Suppressor macrophage treated with lipopolysaccharide for 1 hour (primary cell): ENCODE results near the gene SIVA1.
"Not testable (repeated sequence)": the region's sequence is repeated elsewhere in the genome, so short reads cannot be mapped to it uniquely, and the experiment has no call there.

Experiments used
- DNase-seq, 3 donors: peaks; one replicate each; pipeline ENCODE4 v3.0.0-alpha.2; 2020 to 2022

Gene SIVA1

GRCh38 chr14:104721505-104722431 is 31.2 kb upstream of the SIVA1 start:
- peak in 2 of 3 donors; percentile 17 to 29 for DNase-seq

GRCh38 chr14:104722938-104723650 is 29.9 kb upstream of the SIVA1 start:
- DNase-seq: no peak

- peak; percentile 72 to 91 (median 82) for DNase-seq
Observed at GRCh38 chr14:104723651-104724406, 29.1 kb upstream of the SIVA1 start, which contains the start of gene ADSS1. ADSS1 (plus strand) TSS chr14:104724229; CDS start chr14:104724271, 42 bp downstream.

DNA sequence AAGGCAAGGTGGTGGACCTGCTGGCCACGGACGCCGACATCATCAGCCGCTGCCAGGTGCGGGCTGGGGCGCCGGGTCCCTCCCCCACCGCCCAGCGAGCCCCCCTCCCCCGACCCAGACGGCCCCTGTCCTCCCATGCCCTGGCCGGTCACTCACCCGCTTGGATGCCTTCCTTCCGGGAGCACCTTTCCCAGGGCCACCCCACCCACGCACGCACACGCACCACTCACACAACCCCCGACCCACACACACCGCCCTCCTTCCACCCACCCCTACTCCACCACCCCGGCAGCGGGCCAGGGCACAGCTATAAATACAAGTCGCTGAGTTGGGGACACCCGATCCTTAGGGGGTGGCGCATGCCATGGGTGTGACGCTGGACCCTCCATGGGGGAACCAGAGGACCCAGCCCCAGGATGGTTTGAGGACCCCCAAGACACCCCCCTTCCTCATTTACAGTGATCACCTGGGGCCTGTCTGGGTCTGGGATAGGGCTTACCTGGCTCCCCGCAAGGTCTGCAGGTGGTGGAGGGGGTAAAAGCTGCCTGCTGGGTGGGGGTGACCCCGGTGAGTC is 28.5 kb upstream of the SIVA1 start:
- peak in 2 of 3 donors; percentile 14 to 29 for DNase-seq

DNA sequence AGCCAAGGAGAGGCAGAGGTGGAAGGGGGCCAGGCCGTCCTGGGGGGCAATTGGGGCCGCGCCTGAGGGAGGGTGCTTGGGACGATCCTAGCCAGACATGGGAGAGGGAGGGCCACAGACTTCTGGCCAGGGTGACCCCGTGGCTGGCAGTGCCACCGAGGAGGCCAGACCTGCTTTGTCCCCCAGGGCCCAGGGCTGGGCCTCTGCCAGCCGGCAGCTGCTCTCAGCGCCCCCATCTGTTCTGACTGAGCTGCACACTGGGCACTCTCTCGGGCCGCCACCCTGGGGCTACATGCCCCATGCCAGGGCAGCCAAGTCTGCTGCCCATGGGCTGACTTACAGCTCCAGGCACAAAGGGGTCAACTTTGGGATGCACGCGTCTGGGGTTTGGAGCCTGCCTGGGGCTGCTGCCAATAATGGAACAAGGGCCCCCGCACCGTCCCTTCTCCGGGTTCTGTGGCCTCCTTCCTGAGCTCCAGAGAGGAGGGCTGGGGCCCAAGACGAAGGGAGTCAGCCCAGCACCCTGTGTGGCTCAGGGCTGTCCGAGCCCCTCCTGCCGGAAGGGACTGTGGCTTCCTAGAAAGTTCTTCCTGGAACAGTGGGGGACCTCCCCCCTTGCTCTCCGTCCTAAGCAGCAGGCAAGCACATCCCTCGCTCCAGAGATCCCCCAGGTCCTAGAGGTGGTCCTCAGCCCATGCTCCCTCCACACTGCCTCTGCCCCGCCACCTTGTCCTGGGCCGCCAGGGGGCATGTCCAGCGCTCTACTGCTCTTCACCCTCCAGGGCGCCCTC is 27.8 kb upstream of the SIVA1 start:
- DNase-seq: peak in 2 of 3 donors; percentile 24 to 41

DNA sequence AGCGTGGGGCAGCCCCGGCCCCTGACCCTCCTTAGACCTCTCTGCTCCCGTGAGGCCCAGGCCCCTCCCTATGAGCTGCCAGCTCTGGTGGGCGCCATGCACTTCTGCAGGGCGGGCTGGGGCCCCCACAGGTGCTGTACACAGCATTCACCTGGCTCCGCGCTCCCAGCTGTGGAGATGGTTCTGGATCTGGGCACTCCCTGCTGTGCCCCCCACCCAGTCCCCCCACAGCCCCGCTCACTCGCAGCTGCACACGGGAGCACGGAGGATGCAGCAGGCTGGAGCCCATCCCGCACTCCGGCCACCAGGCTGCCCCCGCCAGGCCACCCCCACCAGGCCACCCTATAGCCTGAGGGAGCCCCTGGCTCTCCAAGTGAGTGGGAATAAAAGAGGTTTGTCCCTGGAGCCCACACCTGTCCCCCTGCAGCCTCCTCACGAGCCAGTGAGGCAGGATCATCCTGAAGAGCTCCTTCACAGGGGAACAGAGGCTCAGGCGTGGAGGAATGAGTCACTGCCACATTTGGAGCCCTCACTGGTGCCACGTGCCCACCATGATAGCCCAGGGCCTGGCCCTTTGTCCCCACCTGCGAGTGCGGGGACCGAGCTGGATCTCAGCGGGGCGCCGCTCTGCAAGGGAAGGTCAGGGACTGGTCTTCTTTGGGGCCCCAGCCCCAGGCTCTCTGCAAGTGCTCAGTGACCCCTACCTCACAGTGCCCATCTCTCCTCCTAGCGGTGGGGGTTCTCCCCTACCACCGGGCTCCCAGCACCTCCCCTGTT is 27.0 kb upstream of the SIVA1 start:
- no peak for DNase-seq

- peak in 1 of 3 donors; percentile 32 for DNase-seq
Observed at GRCh38 chr14:104726600-104727451, 26.1 kb upstream of the SIVA1 start.

DNA sequence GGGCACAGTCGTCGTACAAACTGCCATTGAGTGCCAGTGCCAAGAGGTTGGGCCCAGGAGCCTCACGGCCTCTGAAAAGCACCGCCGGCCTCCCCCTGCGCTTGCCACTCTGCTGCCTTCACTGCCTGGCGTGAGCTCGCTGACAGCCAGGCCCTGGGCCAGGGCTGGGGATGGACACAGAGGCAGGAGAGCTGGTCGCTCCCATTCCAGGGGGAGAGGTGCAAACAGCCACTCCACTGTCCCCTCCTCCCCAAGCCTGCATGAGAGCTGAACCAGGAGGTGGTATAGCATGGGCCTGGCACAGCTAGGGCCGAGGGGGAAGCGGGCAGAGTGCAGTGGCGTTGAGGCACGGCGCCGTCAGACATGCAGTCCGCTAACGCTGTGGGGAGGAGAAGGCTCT is 24.3 kb upstream of the SIVA1 start:
- DNase-seq: no peak

- not testable (repeated sequence) for DNase-seq
Observed at GRCh38 chr14:104729176-104729834, 23.6 kb upstream of the SIVA1 start.

DNA sequence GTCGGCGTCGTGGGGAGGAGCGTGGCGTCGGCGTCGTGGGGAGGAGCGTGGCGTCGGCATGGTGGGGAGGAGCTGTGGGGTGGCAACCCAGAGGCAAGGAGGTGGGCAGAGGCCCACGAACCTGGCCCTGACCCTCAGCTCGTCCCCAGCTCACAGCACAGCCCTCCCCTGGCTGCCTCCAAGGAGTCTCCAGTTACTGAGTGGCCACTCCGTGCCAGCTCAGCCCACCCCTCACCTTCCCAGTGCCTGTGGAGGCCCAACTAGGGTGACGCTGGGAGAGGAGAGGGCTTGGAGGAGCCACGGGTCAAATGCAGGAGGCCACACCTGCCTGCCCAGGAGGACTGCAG is 23.1 kb upstream of the SIVA1 start:
- no peak for DNase-seq

DNA sequence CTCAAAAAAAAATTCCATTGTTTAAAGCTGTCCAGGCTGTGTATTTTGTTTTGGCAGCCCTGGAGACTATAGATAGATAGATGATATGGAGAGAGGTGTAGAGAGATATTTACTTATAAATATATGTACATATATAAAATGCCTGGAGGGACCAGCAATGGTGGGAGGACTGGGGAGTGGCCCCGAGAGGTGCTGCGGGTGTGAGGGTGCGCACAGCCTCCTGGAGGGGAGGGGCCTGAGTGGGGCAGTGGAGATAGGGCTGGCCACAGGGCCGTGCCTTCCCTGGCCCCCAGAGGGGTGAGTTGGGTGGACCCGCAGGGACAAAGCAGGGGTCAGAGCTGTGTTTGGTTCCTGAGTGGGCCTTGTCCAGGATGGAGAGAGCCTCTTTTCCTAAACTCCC is 22.5 kb upstream of the SIVA1 start:
- DNase-seq: no peak

DNA sequence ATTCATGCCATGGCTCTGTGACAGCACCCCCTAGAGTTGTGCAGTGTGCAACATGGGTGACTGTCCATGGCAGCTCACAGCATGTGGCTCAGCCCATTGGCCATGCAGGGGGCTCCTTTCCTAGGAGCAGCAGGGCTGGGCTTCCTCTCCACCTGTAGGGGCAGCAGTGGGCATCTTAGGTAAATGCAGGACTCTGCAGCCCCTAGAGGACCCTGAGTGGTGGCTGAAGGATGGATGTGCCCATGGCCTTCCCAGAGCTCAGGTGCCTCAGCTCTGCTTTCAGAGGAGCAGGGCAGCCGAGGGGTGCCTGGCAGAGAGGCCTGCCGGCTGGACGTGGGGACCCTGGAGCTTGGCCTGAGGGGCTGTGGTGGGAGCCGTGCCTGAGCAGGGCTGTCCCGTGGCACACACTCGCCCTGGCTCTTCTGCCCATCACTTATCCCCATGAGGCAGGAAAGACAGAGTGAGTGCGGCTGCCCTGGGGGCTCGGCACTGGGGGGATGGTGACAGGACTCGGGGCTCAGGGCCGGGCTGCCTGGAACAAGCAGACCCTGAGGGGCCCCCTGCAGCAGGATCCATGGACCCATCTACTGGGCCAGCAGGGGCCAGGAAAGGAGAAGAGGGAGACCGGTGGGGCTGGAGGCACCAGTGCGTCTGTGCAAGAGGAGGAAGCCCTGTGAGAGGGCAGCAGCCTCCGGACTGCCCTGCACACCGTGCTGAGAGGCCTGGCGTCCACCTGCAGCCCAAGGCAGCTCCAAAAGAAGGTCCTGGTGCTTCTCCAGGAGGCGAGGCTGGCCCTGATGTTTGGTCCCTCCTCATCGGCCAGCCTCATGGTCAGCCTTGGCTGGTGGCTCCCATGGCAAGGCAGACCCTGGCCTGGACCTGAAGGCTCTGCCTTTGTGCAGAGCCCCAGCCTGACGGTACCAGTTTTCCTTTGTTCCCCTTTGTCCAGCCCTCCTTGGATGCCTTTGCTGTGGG is 21.3 kb upstream of the SIVA1 start:
- no peak for DNase-seq

GRCh38 chr14:104732355-104732804 is 20.6 kb upstream of the SIVA1 start:
- no peak for DNase-seq

DNA sequence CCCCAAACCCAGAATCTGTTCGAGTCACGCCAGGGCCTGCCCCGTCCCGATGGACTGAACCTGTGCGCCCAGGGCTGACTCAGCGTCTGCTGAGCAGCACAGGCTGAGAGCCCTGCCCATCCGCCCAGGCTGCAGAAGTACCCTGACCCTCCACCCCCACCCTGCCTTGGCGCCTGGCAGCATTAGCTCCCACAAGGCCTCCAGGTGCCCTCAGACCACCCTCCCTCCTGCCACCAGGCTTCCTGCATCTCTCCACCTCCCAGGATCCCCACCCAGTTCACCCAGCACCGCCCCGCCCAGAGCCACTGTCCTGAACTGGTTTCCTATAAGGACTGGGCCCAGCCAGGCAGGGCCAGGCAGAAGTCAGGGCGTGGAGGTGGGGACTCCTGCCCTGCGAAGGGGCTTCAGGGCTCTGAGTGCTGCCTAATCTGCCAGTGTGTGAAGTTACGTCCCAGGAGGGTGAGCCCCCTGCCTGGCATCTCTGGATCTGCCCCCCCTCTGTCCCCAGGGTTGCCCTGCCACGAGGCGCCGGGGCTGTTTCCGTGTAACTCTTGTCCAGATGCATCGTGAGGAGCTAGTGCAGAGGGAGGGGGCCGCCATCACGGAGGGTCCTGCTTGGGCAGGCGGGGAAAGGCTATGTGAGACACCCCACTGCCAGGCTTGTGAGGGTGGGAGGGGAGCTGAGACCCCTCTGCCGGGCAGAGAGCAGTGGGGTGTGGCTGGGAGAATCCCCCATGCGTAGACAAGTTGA is 19.8 kb upstream of the SIVA1 start:
- DNase-seq: no peak

GRCh38 chr14:104734051-104734587 is 18.8 kb upstream of the SIVA1 start:
- no peak for DNase-seq

DNA sequence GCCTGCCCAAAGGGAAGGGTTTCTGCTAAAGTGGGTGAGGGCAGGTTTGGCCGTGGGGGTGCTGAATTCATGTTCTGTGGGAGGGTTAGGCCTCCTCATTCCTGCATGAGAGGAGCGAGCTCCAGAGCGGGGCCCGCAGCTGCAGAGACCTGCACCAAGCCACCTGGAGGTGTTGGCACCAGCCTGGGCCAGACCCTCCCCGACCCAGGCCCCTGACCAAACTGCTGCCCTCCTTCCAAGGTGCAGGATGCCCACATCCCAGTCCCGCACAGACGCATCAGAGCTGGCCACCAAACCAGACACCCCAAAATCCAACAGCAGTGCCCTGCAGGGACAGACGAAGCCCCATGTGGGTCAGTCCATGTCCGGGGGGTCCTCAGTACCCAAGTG is 18.4 kb upstream of the SIVA1 start:
- no peak for DNase-seq
